HG02623 (cell line): Measurements from ENCODE around the gene PPIP5K2.
"Not testable (repeated sequence)": the region's sequence is repeated elsewhere in the genome, so short reads cannot be mapped to it uniquely, and the experiment has no call there.

ENCODE experiments used
- ATAC-seq: cut with Tn5 transposase; IDR thresholded peaks from one replicate; pipeline ENCODE4 v1.9.1; 2021; ENCODE audit warnings: moderate library complexity; ENCODE audit not compliant: unreplicated experiment

Gene PPIP5K2

GRCh38 chr5:103119765-103120606 is at the start of gene PPIP5K2, which contains the start of gene GIN1:
Gene PPIP5K2, plus strand, starts transcription at chr5:103120301. Its CDS starts 9,289 bp downstream, at chr5:103129590.
Gene GIN1, minus strand, starts transcription at chr5:103120138. Its CDS starts 11,431 bp downstream, at chr5:103108707.
- ATAC-seq, result peak; percentile 91

- ATAC-seq, result not testable (repeated sequence)
Measured at GRCh38 chr5:103073500-103073899, 46.6 kb upstream of the PPIP5K2 start.

GRCh38 chr5:103075442-103075841 is 44.7 kb upstream of the PPIP5K2 start:
- ATAC-seq, result no peak

GRCh38 chr5:103079796-103080195 is 40.3 kb upstream of the PPIP5K2 start:
- ATAC-seq, result no peak

- ATAC-seq, result no peak
Measured at GRCh38 chr5:103086547-103086946, 33.6 kb upstream of the PPIP5K2 start.

- no peak for ATAC-seq
Measured at GRCh38 chr5:103089272-103089671, 30.8 kb upstream of the PPIP5K2 start.

GRCh38 chr5:103090791-103091190 is 29.3 kb upstream of the PPIP5K2 start:
- ATAC-seq, result no peak

GRCh38 chr5:103092676-103093075 is 27.4 kb upstream of the PPIP5K2 start:
- ATAC-seq, result no peak

GRCh38 chr5:103093727-103094126 is 26.4 kb upstream of the PPIP5K2 start:
- no peak for ATAC-seq

- ATAC-seq, result no peak
Measured at GRCh38 chr5:103094737-103095136, 25.4 kb upstream of the PPIP5K2 start.

GRCh38 chr5:103098993-103099392 is 21.1 kb upstream of the PPIP5K2 start:
- no peak for ATAC-seq

- no peak for ATAC-seq
Measured at GRCh38 chr5:103101079-103101750, 18.9 kb upstream of the PPIP5K2 start.

- no peak for ATAC-seq
Measured at GRCh38 chr5:103102234-103102633, 17.9 kb upstream of the PPIP5K2 start.

GRCh38 chr5:103108086-103108485 is 12.0 kb upstream of the PPIP5K2 start:
- ATAC-seq, result no peak

- no peak for ATAC-seq
Measured at GRCh38 chr5:103109277-103109676, 10.8 kb upstream of the PPIP5K2 start.

- ATAC-seq, result no peak
Measured at GRCh38 chr5:103110403-103110802, 9.7 kb upstream of the PPIP5K2 start.

GRCh38 chr5:103111468-103111867 is 8.6 kb upstream of the PPIP5K2 start:
- no peak for ATAC-seq

- no peak for ATAC-seq
Measured at GRCh38 chr5:103112910-103113309, 7.2 kb upstream of the PPIP5K2 start.

- no peak for ATAC-seq
Measured at GRCh38 chr5:103114440-103114839, 5.7 kb upstream of the PPIP5K2 start.

GRCh38 chr5:103117471-103117991 is 2.6 kb upstream of the PPIP5K2 start:
- ATAC-seq, result no peak

GRCh38 chr5:103119070-103119764 is 884 bp upstream of the PPIP5K2 start:
- ATAC-seq, result no peak
